ENCODE results near the gene MLN.
"Not testable (repeated sequence)": the region's sequence is repeated elsewhere in the genome, so short reads cannot be mapped to it uniquely, and the experiment has no call there.

Gene MLN

GRCh38 chr6:33836806-33837469 is 33.1 kb upstream of the MLN start:
- in situ Hi-C loops (cut with HindIII; ENCODE audit: low sequenced_read_pairs): no loop called here

- in situ Hi-C loops (cut with HindIII; ENCODE audit: low sequenced_read_pairs): no loop called here
Observed at GRCh38 chr6:33834401-33835392, 30.9 kb upstream of the MLN start.

GRCh38 chr6:33833599-33833998 is 29.8 kb upstream of the MLN start:
- in situ Hi-C loops (cut with HindIII; ENCODE audit: low sequenced_read_pairs): no loop called here

GRCh38 chr6:33832831-33833230 is 29.0 kb upstream of the MLN start:
- in situ Hi-C loops (cut with HindIII; ENCODE audit: low sequenced_read_pairs): not testable (repeated sequence)

GRCh38 chr6:33831725-33832124 is 27.9 kb upstream of the MLN start:
- in situ Hi-C loops (cut with HindIII; ENCODE audit: low sequenced_read_pairs): not testable (repeated sequence)

GRCh38 chr6:33830635-33831240 is 26.9 kb upstream of the MLN start:
- in situ Hi-C loops (cut with HindIII; ENCODE audit: low sequenced_read_pairs): no loop called here

GRCh38 chr6:33828764-33829731 is 25.2 kb upstream of the MLN start:
- in situ Hi-C loops (cut with HindIII; ENCODE audit: low sequenced_read_pairs): no loop called here

GRCh38 chr6:33828452-33828763 is 24.6 kb upstream of the MLN start:
- in situ Hi-C loops (cut with HindIII; ENCODE audit: low sequenced_read_pairs): no loop called here

GRCh38 chr6:33827546-33828451 is 24.0 kb upstream of the MLN start:
- in situ Hi-C loops (cut with HindIII; ENCODE audit: low sequenced_read_pairs): no loop called here

GRCh38 chr6:33826537-33826936 is 22.7 kb upstream of the MLN start:
- in situ Hi-C loops (cut with HindIII; ENCODE audit: low sequenced_read_pairs): no loop called here

GRCh38 chr6:33824461-33825154 is 20.8 kb upstream of the MLN start:
- in situ Hi-C loops (cut with HindIII; ENCODE audit: low sequenced_read_pairs): no loop called here

- in situ Hi-C loops (cut with HindIII; ENCODE audit: low sequenced_read_pairs): no loop called here
Observed at GRCh38 chr6:33823806-33824205, 20.0 kb upstream of the MLN start.

GRCh38 chr6:33822575-33823395 is 19.0 kb upstream of the MLN start:
- in situ Hi-C loops (cut with HindIII; ENCODE audit: low sequenced_read_pairs): no loop called here

- in situ Hi-C loops (cut with HindIII; ENCODE audit: low sequenced_read_pairs): no loop called here
Observed at GRCh38 chr6:33820784-33821520, 17.1 kb upstream of the MLN start.

- in situ Hi-C loops (cut with HindIII; ENCODE audit: low sequenced_read_pairs): no loop called here
Observed at GRCh38 chr6:33820243-33820642, 16.4 kb upstream of the MLN start.

GRCh38 chr6:33819021-33819420 is 15.2 kb upstream of the MLN start:
- in situ Hi-C loops (cut with HindIII; ENCODE audit: low sequenced_read_pairs): loop anchor here (5.0 kb wide), 1 partner anchor 57 kb away; no protein-coding TSS in a partner anchor

GRCh38 chr6:33818293-33818692 is 14.5 kb upstream of the MLN start:
- in situ Hi-C loops (cut with HindIII; ENCODE audit: low sequenced_read_pairs): loop anchor here (5.0 kb wide), 1 partner anchor 56 kb away; no protein-coding TSS in a partner anchor

Measured in endothelial cell of hepatic sinusoid (primary cell).